Activated CD4-positive, CD25-positive, alpha-beta regulatory T cell treated with anti-CD3 and anti-CD28 coated beads, Interleukin-2, amount 50 U/mL, for 72 hours (primary cell): ENCODE data around the gene MUC5AC.
"Not testable (repeated sequence)": the region's sequence is repeated elsewhere in the genome, so short reads cannot be mapped to it uniquely, and the experiment has no call there.

Experiments used
- DNase-seq: peaks from one replicate; pipeline ENCODE4 v3.0.0; 2021

Gene MUC5AC

GRCh38 chr11:1178201-1178885, 20.6 kb downstream of the MUC5AC start:
- no peak for DNase-seq

- no peak for DNase-seq
Measured at GRCh38 chr11:1178906-1179305, 21.2 kb downstream of the MUC5AC start.

GRCh38 chr11:1179641-1180040, 21.9 kb downstream of the MUC5AC start:
- no peak for DNase-seq

GRCh38 chr11:1180171-1180570, 22.4 kb downstream of the MUC5AC start:
- DNase-seq = no peak

GRCh38 chr11:1180947-1181391, 23.2 kb downstream of the MUC5AC start:
- no peak for DNase-seq

GRCh38 chr11:1181420-1181819, 23.7 kb downstream of the MUC5AC start:
- no peak for DNase-seq

- no peak for DNase-seq
Measured at GRCh38 chr11:1181853-1182535, 24.2 kb downstream of the MUC5AC start.

- DNase-seq = not testable (repeated sequence)
Measured at GRCh38 chr11:1184139-1184538, 26.4 kb downstream of the MUC5AC start.

- not testable (repeated sequence) for DNase-seq
Measured at GRCh38 chr11:1188451-1189130, 30.8 kb downstream of the MUC5AC start.

GRCh38 chr11:1189816-1190215, 32.1 kb downstream of the MUC5AC start:
- peak; percentile 1 for DNase-seq

- peak; percentile 12 for DNase-seq
Measured at GRCh38 chr11:1191786-1192470, 34.2 kb downstream of the MUC5AC start.

- DNase-seq = peak; percentile 2
Measured at GRCh38 chr11:1192741-1193325, 35.1 kb downstream of the MUC5AC start.

GRCh38 chr11:1193326-1194230, 35.8 kb downstream of the MUC5AC start:
- peak; percentile 19 for DNase-seq

- peak; percentile 25 for DNase-seq
Measured at GRCh38 chr11:1194231-1194976, 36.7 kb downstream of the MUC5AC start.

- peak; percentile 21 for DNase-seq
Measured at GRCh38 chr11:1194977-1195681, 37.4 kb downstream of the MUC5AC start.

- DNase-seq = peak; percentile 20
Measured at GRCh38 chr11:1195682-1196515, 38.1 kb downstream of the MUC5AC start.

- DNase-seq = peak; percentile 28
Measured at GRCh38 chr11:1196516-1197391, 39.0 kb downstream of the MUC5AC start.

GRCh38 chr11:1197431-1197885, 39.7 kb downstream of the MUC5AC start:
- DNase-seq = peak; percentile 26
